Neural cell (in vitro differentiated cells): ENCODE measurements around the gene ZNF853. TPM values are rescaled to one million over a fixed set of nuclear protein-coding genes. Genes with fewer than 3 reads are reported as not detected.

Experiments used
- H2AFZ ChIP-seq: fragments of 200-600, 300-800 bp; sonication (generic), shearing (Covaris generic); 2 replicates; pipeline ENCODE4 v1.6.0; 2014; ENCODE audit warnings: low read depth, mild to moderate bottlenecking, antibody characterized with exemption, low read length, moderate library complexity
- H3F3A ChIP-seq: fragments of 200-600 bp; shearing (Covaris generic); 2 replicates; pipeline ENCODE4 v1.6.1; 2016; ENCODE audit warnings: mild to moderate bottlenecking, moderate library complexity, mixed read lengths, antibody characterized with exemption, low read length; ENCODE audit not compliant: insufficient read depth, poor library complexity, severe bottlenecking
- H3K27ac ChIP-seq: fragments of 200-600, 300-800 bp; sonication (generic), shearing (Covaris generic); 2 replicates; pipeline ENCODE4 v1.5.1; 2014; ENCODE audit warnings: mild to moderate bottlenecking, low read length, moderate library complexity
- H3K27me3 ChIP-seq: fragments of 300-800, 200-600 bp; sonication (generic), shearing (Covaris generic); 2 replicates; pipeline ENCODE4 v1.6.0; 2014; ENCODE audit warnings: mild to moderate bottlenecking, low read depth, low read length, moderate library complexity; ENCODE audit not compliant: insufficient read depth
- H3K36me3 ChIP-seq: fragments of 300-800, 200-600 bp; sonication (generic), shearing (Covaris generic); 2 replicates; pipeline ENCODE4 v1.5.1; 2014; ENCODE audit warnings: mild to moderate bottlenecking, antibody characterized with exemption, low read length, moderate library complexity; ENCODE audit not compliant: insufficient read depth
- H3K4me2 ChIP-seq: fragments of 300-800, 200-600 bp; sonication (generic), shearing (Covaris generic); 2 replicates; pipeline ENCODE4 v1.6.0; 2014; ENCODE audit warnings: mild to moderate bottlenecking, low read length
- H3K4me3 ChIP-seq: fragments of 300-800, 200-600 bp; sonication (generic), shearing (Covaris generic); 2 replicates; pipeline ENCODE4 v1.5.1; 2014; ENCODE audit warnings: mild to moderate bottlenecking, low read length, moderate library complexity
- H3K79me2 ChIP-seq: fragments of 200-600 bp; shearing (Covaris generic); replicated peaks from 2 replicates; pipeline ENCODE4 v1.6.0; 2014; ENCODE audit warnings: mild to moderate bottlenecking, low read length, moderate library complexity; ENCODE audit not compliant: insufficient read depth
- H3K9ac ChIP-seq: fragments of 300-800, 200-600 bp; sonication (generic), shearing (Covaris generic); 2 replicates; pipeline ENCODE4 v1.6.1; 2016; ENCODE audit warnings: mild to moderate bottlenecking, low read length, mixed read lengths
- H3K9me2 ChIP-seq: fragments of 200-600 bp; shearing (Covaris generic); 2 replicates; pipeline ENCODE4 v1.6.1; 2016; ENCODE audit warnings: mild to moderate bottlenecking, low read length, mixed read lengths; ENCODE audit not compliant: insufficient read depth
- H3K9me3 ChIP-seq: fragments of 200-600, 300-800 bp; sonication (generic), shearing (Covaris generic); 2 replicates; pipeline ENCODE4 v1.6.1; 2016; ENCODE audit warnings: mild to moderate bottlenecking, mixed run types, low read length, moderate library complexity, mixed read lengths
- H4K20me1 ChIP-seq: fragments of 200-600 bp; shearing (Covaris generic); 2 replicates; pipeline ENCODE4 v1.6.1; 2016; ENCODE audit warnings: mild to moderate bottlenecking, mixed run types; ENCODE audit not compliant: insufficient read depth
- EP300 ChIP-seq: fragments of 450-650 bp; conservative IDR thresholded peaks from 2 replicates; pipeline ENCODE4 v1.6.1; 2014; ENCODE audit warnings: antibody characterized with exemption, mild to moderate bottlenecking, moderate library complexity; ENCODE audit not compliant: poor library complexity, severe bottlenecking
- EZH2 ChIP-seq: fragments of 200-600, 300-800 bp; shearing (Covaris generic), sonication (generic); IDR thresholded peaks from 2 replicates; pipeline ENCODE4 v1.6.1; 2014; ENCODE audit warnings: antibody characterized with exemption, low read length, borderline replicate concordance, mild to moderate bottlenecking; ENCODE audit not compliant: insufficient read depth, poor library complexity, severe bottlenecking
- MXI1 ChIP-seq: fragments of 450-650 bp; conservative IDR thresholded peaks from 2 replicates; pipeline ENCODE4 v1.6.1; 2014; ENCODE audit warnings: antibody characterized with exemption, mild to moderate bottlenecking; ENCODE audit not compliant: poor library complexity, severe bottlenecking
- POLR2AphosphoS5 ChIP-seq: IDR thresholded peaks from 2 replicates; pipeline ENCODE4 v1.6.1; 2012
- RAD21 ChIP-seq: fragments of 450-650 bp; conservative IDR thresholded peaks from 2 replicates; pipeline ENCODE4 v1.6.1; 2014; ENCODE audit warnings: antibody characterized with exemption, mild to moderate bottlenecking, moderate library complexity
- REST ChIP-seq: IDR thresholded peaks from 2 replicates; pipeline ENCODE4 v1.6.1; 2012; ENCODE audit warnings: borderline replicate concordance
- SMC3 ChIP-seq: fragments of 450-650 bp; conservative IDR thresholded peaks from 2 replicates; pipeline ENCODE4 v1.6.1; 2014; ENCODE audit warnings: antibody characterized with exemption, mild to moderate bottlenecking, moderate library complexity; ENCODE audit not compliant: poor library complexity
- TAF1 ChIP-seq: IDR thresholded peaks from 2 replicates; pipeline ENCODE4 v1.6.1; 2012; ENCODE audit warnings: low read depth
- polyA plus RNA-seq: library from polyadenylated mRNA; depleted of rRNA; stranded (reverse); fragments of >200 nt; gene quantifications from 2 replicates; pipeline ENCODE4 v1.2.3, GENCODE V29; 2014
- TF ChIP-seq, protein P1 (sequence below): fragments of 450-650 bp; IDR thresholded peaks from 2 replicates; pipeline ENCODE4 v1.5.1; 2014; ENCODE audit warnings: antibody characterized with exemption, mild to moderate bottlenecking, moderate library complexity; ENCODE audit not compliant: poor library complexity, severe bottlenecking

Gene ZNF853
- polyA plus RNA-seq, 1 donor from 2014 or later: 8.7 TPM

DNA sequence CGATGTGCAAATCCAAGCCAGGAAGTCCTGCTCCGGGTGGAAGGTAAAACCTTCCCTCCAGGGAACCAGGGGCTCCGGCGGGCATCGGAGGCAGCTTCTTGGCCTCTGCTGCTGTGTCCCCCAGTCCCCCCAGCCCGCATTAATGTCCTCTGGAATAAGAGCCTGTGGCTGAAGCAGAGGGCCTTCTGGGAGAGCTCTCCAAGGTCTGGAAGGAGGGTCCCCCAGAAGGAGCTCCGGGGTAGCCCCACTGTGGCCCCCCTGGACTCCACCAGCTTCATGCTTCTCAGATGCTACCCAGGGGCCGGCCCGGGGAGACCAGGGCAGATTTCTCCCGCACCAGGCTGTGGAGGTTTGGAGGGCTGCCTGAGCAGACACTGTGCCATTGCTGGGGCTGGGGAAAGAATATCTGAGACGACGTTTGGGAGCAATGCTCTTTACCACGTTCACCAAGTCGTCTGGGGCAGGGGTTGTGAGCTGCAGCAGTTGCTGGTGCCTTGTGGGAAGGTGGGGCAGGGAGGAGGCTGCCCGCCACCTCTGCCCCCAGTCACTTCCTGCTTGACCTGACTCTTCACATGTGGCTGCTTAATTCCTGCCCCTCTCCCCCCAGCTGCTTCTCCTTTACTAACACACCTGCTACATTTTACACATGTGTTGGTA is 8.3 kb downstream of the ZNF853 start:
- H3K27me3 ChIP-seq: no peaks in the 10 kb centered on the region
- H3K4me3 ChIP-seq: no peak overlapping the region
- H3K4me2 ChIP-seq: no peak overlapping the region
- no peaks in the 10 kb centered on the region for H3K36me3 ChIP-seq
- H4K20me1 ChIP-seq: no peaks in the 10 kb centered on the region
- H2AFZ ChIP-seq: no peak overlapping the region
- H3K79me2 ChIP-seq: no peaks in the 10 kb centered on the region
- TF ChIP-seq, protein P1, sequence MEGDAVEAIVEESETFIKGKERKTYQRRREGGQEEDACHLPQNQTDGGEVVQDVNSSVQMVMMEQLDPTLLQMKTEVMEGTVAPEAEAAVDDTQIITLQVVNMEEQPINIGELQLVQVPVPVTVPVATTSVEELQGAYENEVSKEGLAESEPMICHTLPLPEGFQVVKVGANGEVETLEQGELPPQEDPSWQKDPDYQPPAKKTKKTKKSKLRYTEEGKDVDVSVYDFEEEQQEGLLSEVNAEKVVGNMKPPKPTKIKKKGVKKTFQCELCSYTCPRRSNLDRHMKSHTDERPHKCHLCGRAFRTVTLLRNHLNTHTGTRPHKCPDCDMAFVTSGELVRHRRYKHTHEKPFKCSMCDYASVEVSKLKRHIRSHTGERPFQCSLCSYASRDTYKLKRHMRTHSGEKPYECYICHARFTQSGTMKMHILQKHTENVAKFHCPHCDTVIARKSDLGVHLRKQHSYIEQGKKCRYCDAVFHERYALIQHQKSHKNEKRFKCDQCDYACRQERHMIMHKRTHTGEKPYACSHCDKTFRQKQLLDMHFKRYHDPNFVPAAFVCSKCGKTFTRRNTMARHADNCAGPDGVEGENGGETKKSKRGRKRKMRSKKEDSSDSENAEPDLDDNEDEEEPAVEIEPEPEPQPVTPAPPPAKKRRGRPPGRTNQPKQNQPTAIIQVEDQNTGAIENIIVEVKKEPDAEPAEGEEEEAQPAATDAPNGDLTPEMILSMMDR: no peak
- TF ChIP-seq EP300: no peak
- no peak for TF ChIP-seq MXI1
- TF ChIP-seq TAF1: no peak
- no peaks in the 10 kb centered on the region for H3F3A ChIP-seq
- H3K9me2 ChIP-seq: no peaks in the 10 kb centered on the region
- no peaks in the 10 kb centered on the region for H3K9me3 ChIP-seq
- no peak overlapping the region for H3K9ac ChIP-seq
- no peak overlapping the region for H3K27ac ChIP-seq

DNA sequence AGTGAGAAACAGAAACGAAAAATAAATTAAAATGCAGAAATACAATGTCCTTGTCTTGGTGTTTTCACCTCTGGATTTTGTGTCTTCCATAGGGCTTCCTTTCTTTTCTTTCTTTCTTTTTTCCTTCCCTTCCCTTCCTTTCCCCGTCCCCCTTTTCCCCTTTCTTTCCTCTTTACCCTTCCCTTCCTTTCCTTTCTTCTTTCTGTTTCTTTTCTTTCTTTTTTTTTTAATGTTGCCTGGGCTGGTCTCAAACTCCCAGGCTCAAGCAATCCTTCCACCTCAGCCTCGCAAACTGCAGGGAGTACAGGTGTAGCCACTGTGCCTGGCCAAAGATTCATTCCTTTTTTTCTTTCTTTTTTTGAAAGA is 8.8 kb downstream of the ZNF853 start:
- Histone ChIP-seq H3K27me3 (no peaks in the 10 kb centered on the region), H3K9ac (no peak overlapping the region), H3K9me3 (no peaks in the 10 kb centered on the region), H3K79me2 (no peaks in the 10 kb centered on the region), H3K27ac (no peak overlapping the region), H2AFZ (no peak overlapping the region), H4K20me1 (no peaks in the 10 kb centered on the region), H3K4me3 (no peak overlapping the region), H3K4me2 (no peak overlapping the region), H3F3A (no peaks in the 10 kb centered on the region), H3K36me3 (no peaks in the 10 kb centered on the region), H3K9me2 (no peaks in the 10 kb centered on the region)
- TF ChIP-seq, protein P1: no peak
- TF ChIP-seq EP300 (no peak), RAD21 (no peak)

GRCh38 chr7:6628045-6628444 is 12.6 kb downstream of the ZNF853 start:
- Histone ChIP-seq H3K27me3 (no peaks in the 10 kb centered on the region), H3K4me3 (no peak overlapping the region), H3K79me2 (no peaks in the 10 kb centered on the region), H3K9ac (no peak overlapping the region), H2AFZ (no peak overlapping the region), H4K20me1 (no peaks in the 10 kb centered on the region), H3K4me2 (no peak overlapping the region), H3K36me3 (no peaks in the 10 kb centered on the region), H3K9me3 (no peaks in the 10 kb centered on the region), H3F3A (no peaks in the 10 kb centered on the region), H3K9me2 (no peaks in the 10 kb centered on the region), H3K27ac (no peak overlapping the region)
- TF ChIP-seq EZH2 (no peak), TAF1 (no peak), REST (no peak), POLR2AphosphoS5 (no peak), SMC3 (no peak), EP300 (no peak), MXI1 (no peak), RAD21 (no peak)
- TF ChIP-seq, protein P1: no peak
